Mammary epithelial cell (primary cell): ENCODE measurements around the gene PTGER3.

ENCODE experiments used
- CTCF ChIP-seq, 2 donors: IDR thresholded peaks in 1 of 2; conservative IDR thresholded peaks in 1 of 2; 2 replicates each; pipeline ENCODE4 v1.5.1; 2011 to 2012; ENCODE audit warnings: inconsistent platforms in 2 of 2, low read length in 2 of 2, mild to moderate bottlenecking in 2 of 2, control low read depth in 1 of 2, low read depth in 1 of 2; ENCODE audit not compliant: insufficient read depth in 1 of 2; ENCODE audit errors: extremely low read depth in 1 of 2
- EZH2 ChIP-seq: IDR thresholded peaks from 2 replicates; pipeline ENCODE4 v1.6.1; 2012; ENCODE audit warnings: low read length, inconsistent platforms, borderline replicate concordance

GRCh38 chr1:71072273-71072672, 24.7 kb upstream of the PTGER3 start:
- TF ChIP-seq CTCF (conservative IDR thresholded peaks at IDR 0.05 in 1 of 2, IDR thresholded peaks at IDR 0.05 in 1 of 2; ENCODE audit: extremely low read depth in 1 of 2, insufficient read depth in 1 of 2, low read depth in 1 of 2, low read length in 2 of 2): no peak
- TF ChIP-seq EZH2: no peak
